Hepatocyte (in vitro differentiated cells): ENCODE measurements around the gene MITF. TPM values are rescaled to one million over a fixed set of nuclear protein-coding genes. Genes with fewer than 3 reads are reported as not detected.

Experiments
- DNase-seq: peaks from one replicate; pipeline ENCODE4 v3.0.0-alpha.2; 2016; ENCODE audit warnings: low spot score
- H2AFZ ChIP-seq: fragments of 200-600 bp; sonication (generic); 2 replicates; pipeline ENCODE4 v1.6.0; 2016; ENCODE audit warnings: antibody characterized with exemption, mild to moderate bottlenecking
- H3K27ac ChIP-seq: fragments of 200-600 bp; sonication (generic); 2 replicates; pipeline ENCODE4 v1.5.1; 2016; ENCODE audit warnings: mild to moderate bottlenecking
- H3K27me3 ChIP-seq: fragments of 200-600 bp; sonication (generic); 2 replicates; pipeline ENCODE4 v1.6.1; 2016
- H3K36me3 ChIP-seq: fragments of 200-600 bp; sonication (generic); replicated peaks from 2 replicates; pipeline ENCODE4 v1.5.1; 2016; ENCODE audit warnings: low read depth; ENCODE audit not compliant: insufficient read depth
- H3K4me1 ChIP-seq: fragments of 200-600 bp; sonication (generic); 2 replicates; pipeline ENCODE4 v1.5.1; 2016; ENCODE audit warnings: mild to moderate bottlenecking, moderate library complexity; ENCODE audit not compliant: insufficient read depth
- H3K4me2 ChIP-seq: fragments of 200-600 bp; sonication (generic); 2 replicates; pipeline ENCODE4 v1.6.0; 2016
- H3K4me3 ChIP-seq: fragments of 200-600 bp; sonication (generic); 2 replicates; pipeline ENCODE4 v1.5.1; 2016; ENCODE audit warnings: mild to moderate bottlenecking
- H3K79me2 ChIP-seq: fragments of 200-600 bp; sonication (generic); 2 replicates; pipeline ENCODE4 v1.6.0; 2017; ENCODE audit warnings: mild to moderate bottlenecking
- H3K9me2 ChIP-seq: fragments of 200-600 bp; sonication (generic); replicated peaks from 2 replicates; pipeline ENCODE4 v1.6.0; 2017; ENCODE audit warnings: mild to moderate bottlenecking; ENCODE audit not compliant: insufficient read depth
- H3K9me3 ChIP-seq: fragments of 200-600 bp; sonication (generic); 2 replicates; pipeline ENCODE4 v1.5.1; 2016; ENCODE audit warnings: low read depth, mild to moderate bottlenecking
- H4K20me1 ChIP-seq: fragments of 200-600 bp; sonication (generic); 2 replicates; pipeline ENCODE4 v1.6.0; 2016; ENCODE audit warnings: mild to moderate bottlenecking; ENCODE audit not compliant: insufficient read depth, poor library complexity, severe bottlenecking
- CTCF ChIP-seq: fragments of 200-600 bp; sonication (generic); IDR thresholded peaks from 2 replicates; pipeline ENCODE4 v1.5.1; 2016; ENCODE audit warnings: antibody characterized with exemption, mild to moderate bottlenecking; ENCODE audit not compliant: poor library complexity
- EZH2 ChIP-seq: fragments of 200-600 bp; sonication (generic); IDR thresholded peaks from 2 replicates; pipeline ENCODE4 v1.6.1; 2016; ENCODE audit warnings: antibody characterized with exemption, mild to moderate bottlenecking, borderline replicate concordance
- EZH2phosphoT487 ChIP-seq: fragments of 200-600 bp; sonication (generic); IDR thresholded peaks from one replicate; pipeline ENCODE4 v1.6.1; 2018; ENCODE audit warnings: antibody characterized with exemption, mild to moderate bottlenecking, low read depth, moderate library complexity; ENCODE audit not compliant: unreplicated experiment, severe bottlenecking
- WGBS: methylation state at CpG from one replicate; pipeline ENCODE4 v1.1.6; 2016; ENCODE audit warnings: low lambda C conversion rate; ENCODE audit errors: missing lambda C conversion rate; 5-methylcytosine and 5-hydroxymethylcytosine counted together
- polyA plus RNA-seq: library from polyadenylated mRNA; unstranded; fragments of >200 nt; fragmentation: Nextera tagmentation; extraction: Ambion mirVana; gene quantifications from 2 replicates; pipeline ENCODE4 v1.2.1, GENCODE V29; 2016
- total RNA-seq: library from RNA; depleted of rRNA; stranded (reverse); fragments of >200 nt; gene quantifications from 2 replicates; pipeline ENCODE4 v1.2.3, GENCODE V29; 2014

The MITF gene
- total and polyA plus RNA-seq, 2 experiments from 2014 or later, result 7.1 to 14.2 TPM

GRCh38 chr3:69776920-69777581 is 37.8 kb downstream of the MITF start:
- no peaks in the 10 kb centered on the region for H3K36me3 ChIP-seq
- no peaks in the 10 kb centered on the region for H3K9me3 ChIP-seq
- H3K27me3 ChIP-seq, result no peaks in the 10 kb centered on the region
- TF ChIP-seq CTCF (no peak), EZH2phosphoT487 (no peak), EZH2 (no peak)
- H3K9me2 ChIP-seq, result no peaks in the 10 kb centered on the region
- H2AFZ ChIP-seq, result no peak overlapping the region
- H3K4me2 ChIP-seq, result no peak overlapping the region
- no peak for DNase-seq
- H3K4me3 ChIP-seq, result no peak overlapping the region
- H3K27ac ChIP-seq, result no peak overlapping the region
- no peaks in the 10 kb centered on the region for H3K79me2 ChIP-seq
- no peaks in the 10 kb centered on the region for H4K20me1 ChIP-seq
- no peaks in the 10 kb centered on the region for H3K4me1 ChIP-seq

GRCh38 chr3:69777582-69777967 is 38.3 kb downstream of the MITF start:
- Histone ChIP-seq H3K27me3 (no peaks in the 10 kb centered on the region), H3K36me3 (no peaks in the 10 kb centered on the region), H2AFZ (no peak overlapping the region), H3K9me2 (no peaks in the 10 kb centered on the region), H3K4me2 (no peak overlapping the region), H3K27ac (no peak overlapping the region), H3K9me3 (no peaks in the 10 kb centered on the region), H3K4me1 (no peaks in the 10 kb centered on the region), H3K4me3 (no peak overlapping the region), H3K79me2 (no peaks in the 10 kb centered on the region), H4K20me1 (no peaks in the 10 kb centered on the region)
- WGBS, result 95% methylated on average over 5 of the region's 5 CpGs
- TF ChIP-seq EZH2phosphoT487 (no peak), CTCF (no peak), EZH2 (no peak)
- DNase-seq, result no peak

- TF ChIP-seq EZH2 (no peak), EZH2phosphoT487 (no peak), CTCF (no peak)
- H2AFZ ChIP-seq, result no peak overlapping the region
- H3K9me3 ChIP-seq, result no peaks in the 10 kb centered on the region
- H3K79me2 ChIP-seq, result no peaks in the 10 kb centered on the region
- H3K4me2 ChIP-seq, result no peak overlapping the region
- H3K36me3 ChIP-seq, result no peaks in the 10 kb centered on the region
- H3K4me3 ChIP-seq, result no peak overlapping the region
- no peaks in the 10 kb centered on the region for H4K20me1 ChIP-seq
- no peak for DNase-seq
- no peaks in the 10 kb centered on the region for H3K9me2 ChIP-seq
- WGBS, result 83% methylated on average over 4 of the region's 4 CpGs
- H3K27me3 ChIP-seq, result no peaks in the 10 kb centered on the region
- no peak overlapping the region for H3K27ac ChIP-seq
- peaks cover 24% of the 10 kb centered on the region for H3K4me1 ChIP-seq
These were observed 42.3 kb downstream of the MITF start for GRCh38 chr3:69781593-69781992.
